GM19351 (cell line): ENCODE data around the gene PRKX.
"Not testable (repeated sequence)": the region's sequence is repeated elsewhere in the genome, so short reads cannot be mapped to it uniquely, and the experiment has no call there.

Experiments used
- ATAC-seq: cut with Tn5 transposase; IDR thresholded peaks from one replicate; pipeline ENCODE4 v1.9.1; 2021; ENCODE audit warnings: mild to moderate bottlenecking, moderate library complexity; ENCODE audit not compliant: unreplicated experiment

PRKX gene

GRCh38 chrX:3713225-3713936, at the start of gene PRKX:
Gene PRKX, minus strand, starts transcription at chrX:3713649. Its CDS starts 396 bp downstream, at chrX:3713253.
- peak; percentile 68 for ATAC-seq

GRCh38 chrX:3763111-3763510, 49.7 kb upstream of the PRKX start:
- ATAC-seq = no peak

- no peak for ATAC-seq
Measured at GRCh38 chrX:3757510-3758025, 44.1 kb upstream of the PRKX start.

GRCh38 chrX:3748052-3748559, 34.7 kb upstream of the PRKX start:
- ATAC-seq = no peak

- ATAC-seq = no peak
Measured at GRCh38 chrX:3743801-3744439, 30.5 kb upstream of the PRKX start.

GRCh38 chrX:3740946-3741345, 27.5 kb upstream of the PRKX start:
- not testable (repeated sequence) for ATAC-seq

GRCh38 chrX:3738509-3738908, 25.1 kb upstream of the PRKX start:
- no peak for ATAC-seq

- not testable (repeated sequence) for ATAC-seq
Measured at GRCh38 chrX:3736536-3736935, 23.1 kb upstream of the PRKX start.

- ATAC-seq = not testable (repeated sequence)
Measured at GRCh38 chrX:3735891-3736290, 22.4 kb upstream of the PRKX start.

- ATAC-seq = not testable (repeated sequence)
Measured at GRCh38 chrX:3734456-3734855, 21.0 kb upstream of the PRKX start.

GRCh38 chrX:3733043-3733430, 19.6 kb upstream of the PRKX start:
- ATAC-seq = no peak

GRCh38 chrX:3732326-3733042, 19.0 kb upstream of the PRKX start:
- not testable (repeated sequence) for ATAC-seq

GRCh38 chrX:3728454-3728853, 15.0 kb upstream of the PRKX start:
- no peak for ATAC-seq

- not testable (repeated sequence) for ATAC-seq
Measured at GRCh38 chrX:3723460-3723859, 10.0 kb upstream of the PRKX start.

- no peak for ATAC-seq
Measured at GRCh38 chrX:3717742-3718420, 4.4 kb upstream of the PRKX start.

GRCh38 chrX:3715921-3716320, 2.5 kb upstream of the PRKX start:
- ATAC-seq = no peak

GRCh38 chrX:3714706-3715479, 1.4 kb upstream of the PRKX start:
- ATAC-seq = not testable (repeated sequence)

- ATAC-seq = peak; percentile 5
Measured at GRCh38 chrX:3713937-3714434, 537 bp upstream of the PRKX start.

GRCh38 chrX:3712870-3713224, 602 bp downstream of the PRKX start:
- ATAC-seq = peak; percentile 18
